ENCODE measurements around the gene HPSE. TPM values are rescaled to one million over a fixed set of nuclear protein-coding genes. Genes with fewer than 3 reads are reported as not detected.
"Not testable (repeated sequence)": the region's sequence is repeated elsewhere in the genome, so short reads cannot be mapped to it uniquely, and the experiment has no call there.

The HPSE gene
- total RNA-seq, 2 donors from 2014 or later, result 13.3 to 23.8 TPM

DNA sequence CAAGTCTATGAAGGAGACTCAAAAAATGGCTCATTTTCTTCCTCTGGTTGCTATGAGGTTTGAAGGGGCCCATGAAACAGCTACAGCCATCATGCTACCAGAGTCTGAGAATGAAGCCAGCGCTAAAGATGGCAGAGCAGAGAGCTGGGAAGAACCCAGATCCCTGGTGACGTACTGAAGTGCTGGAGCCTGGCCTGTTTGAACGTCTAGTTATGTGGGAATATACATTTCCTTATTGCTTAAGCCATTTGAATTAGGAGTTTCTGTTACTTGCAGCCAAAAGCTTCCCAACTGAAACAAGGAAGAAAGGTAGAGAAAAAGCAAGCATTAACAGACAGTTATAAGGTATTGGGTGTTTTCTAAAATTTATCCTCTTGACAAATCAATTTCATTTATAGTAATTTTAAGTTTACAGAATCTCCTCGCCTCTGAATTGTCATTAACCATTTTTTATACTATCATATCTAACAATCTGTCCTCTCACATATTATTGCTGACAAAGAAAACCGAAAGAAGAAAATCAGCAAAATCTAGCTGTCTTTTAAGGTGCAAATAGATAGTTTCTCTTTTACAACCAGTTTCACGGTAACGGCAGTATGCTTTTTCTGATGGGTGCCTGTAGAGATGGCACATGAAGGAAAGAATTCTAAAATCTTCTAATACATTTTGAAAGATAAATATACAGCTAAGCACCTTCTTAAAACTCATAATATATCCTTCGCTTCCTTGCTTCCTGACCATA, 41.2 kb downstream of the HPSE start:
- intact Hi-C loops (cut with DNase I, micrococcal nuclease), result no loop called here
- no peak for DNase-seq

DNA sequence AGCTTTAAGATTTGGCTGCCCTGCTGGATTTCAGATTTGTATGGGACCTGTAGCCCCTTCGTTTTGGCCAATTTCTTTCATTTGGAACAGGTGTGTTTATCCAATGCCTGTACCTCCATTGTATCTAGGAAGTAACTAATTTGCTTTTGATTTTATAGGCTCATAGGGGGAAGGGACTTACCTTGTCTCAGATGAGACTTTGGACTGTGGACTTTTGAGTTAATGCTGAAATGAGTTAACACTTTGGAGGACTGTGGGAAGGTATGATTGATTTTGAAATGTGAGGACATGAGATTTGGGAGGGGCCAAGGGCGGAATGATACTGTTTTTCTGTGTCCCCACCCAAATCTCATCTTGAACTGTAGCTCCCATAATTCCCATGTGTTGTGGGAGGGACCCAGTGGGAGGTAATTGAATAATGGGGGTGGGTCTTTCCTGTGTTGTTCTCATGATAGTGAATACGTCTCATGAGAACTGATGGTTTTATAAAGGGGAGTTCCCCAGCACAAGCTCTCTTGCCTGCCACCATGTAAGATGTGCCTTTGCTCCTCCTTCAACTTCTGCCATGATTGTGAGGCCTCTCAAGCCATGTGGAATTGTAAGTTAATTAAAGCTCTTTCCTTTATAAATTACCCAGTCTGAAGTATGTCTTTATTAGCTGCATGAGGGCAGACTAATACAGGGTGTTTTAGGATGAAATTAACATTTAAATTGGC, 44.4 kb downstream of the HPSE start:
- ATAC-seq, result peak; percentile 20
- DNase-seq; intact Hi-C loops (cut with DNase I, micrococcal nuclease): not testable (repeated sequence)

More for the DNA sequence above, 41.2 kb downstream of the HPSE start:
- peak; percentile 86 for ATAC-seq

DNA sequence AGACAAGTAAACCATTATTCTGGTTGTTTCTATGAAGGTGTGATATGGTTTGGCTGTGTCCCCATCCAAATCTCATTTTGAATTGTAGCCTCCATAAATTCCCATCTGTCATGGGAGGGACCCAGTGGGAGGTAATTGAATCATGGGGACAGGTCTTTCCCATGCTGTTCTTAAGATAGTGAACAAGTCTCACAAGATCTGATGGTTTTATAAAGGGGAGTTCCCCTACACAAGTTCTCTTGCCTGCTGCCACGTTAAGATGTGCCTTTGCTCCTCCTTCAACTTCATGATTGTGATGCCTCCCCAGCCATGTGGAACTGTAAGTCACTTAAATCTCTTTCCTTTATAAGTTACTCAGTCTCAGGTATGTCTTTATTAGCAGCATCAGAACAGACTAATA, 46.3 kb downstream of the HPSE start:
- DNase-seq, ATAC-seq: not testable (repeated sequence)
- intact Hi-C loops (cut with DNase I, micrococcal nuclease), result loop anchor here in 1 of 2 donors (10.0 kb wide), 1 partner anchor 824 kb away; no protein-coding TSS in a partner anchor

DNA sequence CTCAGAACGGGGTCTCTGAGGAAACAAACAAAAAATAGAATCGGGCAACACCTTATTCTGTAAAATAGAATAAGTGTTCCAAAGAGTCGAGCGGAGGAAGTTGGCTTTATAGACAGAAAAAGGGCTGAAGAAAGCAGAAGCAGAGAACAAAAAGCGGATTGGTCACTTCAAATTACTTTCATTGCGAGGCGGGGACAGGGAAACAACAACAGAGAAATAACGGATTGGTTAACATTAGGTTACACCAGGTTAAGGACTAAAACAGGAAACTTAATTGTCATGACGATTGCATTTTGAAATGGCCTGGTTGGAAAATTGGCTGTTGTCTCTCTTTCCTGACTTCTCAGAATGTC, 49.6 kb downstream of the HPSE start:
- intact Hi-C loops (cut with DNase I, micrococcal nuclease), result loop anchor here in 1 of 2 donors (10.0 kb wide), 1 partner anchor 820 kb away; no protein-coding TSS in a partner anchor
- DNase-seq (peak in 1 of 2 donors; percentile 33), ATAC-seq (peak; percentile 42)

DNA sequence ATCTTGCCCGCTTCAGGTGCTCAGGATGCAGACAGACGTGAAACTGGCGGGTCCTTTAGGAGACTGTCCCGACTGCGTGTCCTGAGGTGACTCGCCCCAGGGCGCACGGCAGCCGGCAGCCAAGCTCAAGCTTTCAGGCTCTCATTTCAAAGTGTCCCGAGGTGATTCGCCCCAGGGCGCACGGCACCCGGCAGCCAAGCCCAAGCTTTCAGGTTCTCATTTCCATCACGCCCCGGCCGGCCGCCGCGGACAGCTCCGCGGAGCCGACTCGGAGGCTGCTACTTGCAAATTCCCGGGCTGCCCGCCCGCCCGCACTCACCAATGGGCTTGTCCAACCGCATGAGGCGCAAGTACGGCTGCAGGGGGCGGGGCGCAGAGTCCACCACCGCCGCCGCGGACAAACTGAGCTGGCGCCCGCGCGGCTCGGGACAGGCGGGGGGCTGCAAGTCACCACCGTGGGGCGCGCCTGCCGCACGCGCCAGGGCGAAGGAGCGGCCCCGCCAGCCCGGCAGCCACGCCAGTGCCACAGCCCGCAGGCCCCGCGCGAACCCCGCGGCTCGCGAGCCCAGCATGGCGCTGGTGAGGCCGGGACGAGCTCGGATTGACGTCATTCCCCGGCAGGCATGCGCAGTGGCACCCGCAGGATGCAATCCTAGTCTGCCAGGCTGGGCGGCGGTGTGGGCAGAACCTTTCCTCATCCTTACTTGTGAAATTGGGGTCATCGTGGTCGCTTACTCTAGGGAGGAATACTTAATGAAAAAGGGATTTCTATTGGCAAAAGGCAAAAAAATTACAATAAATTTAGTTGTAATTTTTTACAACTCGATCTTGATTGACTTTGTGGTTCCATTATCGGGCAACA, 50.2 kb downstream of the HPSE start, which contains the start of gene COQ2:
COQ2 (minus strand) TSS at position 606 of the 862 bp plus-strand sequence; CDS start at position 572, 34 bp downstream.
- peak; percentile 96 for DNase-seq
- ATAC-seq, result peak; percentile 90
- intact Hi-C loops (cut with DNase I, micrococcal nuclease), result loop anchor here in 1 of 2 donors (10.0 kb wide), 1 partner anchor 820 kb away; no protein-coding TSS in a partner anchor

DNA sequence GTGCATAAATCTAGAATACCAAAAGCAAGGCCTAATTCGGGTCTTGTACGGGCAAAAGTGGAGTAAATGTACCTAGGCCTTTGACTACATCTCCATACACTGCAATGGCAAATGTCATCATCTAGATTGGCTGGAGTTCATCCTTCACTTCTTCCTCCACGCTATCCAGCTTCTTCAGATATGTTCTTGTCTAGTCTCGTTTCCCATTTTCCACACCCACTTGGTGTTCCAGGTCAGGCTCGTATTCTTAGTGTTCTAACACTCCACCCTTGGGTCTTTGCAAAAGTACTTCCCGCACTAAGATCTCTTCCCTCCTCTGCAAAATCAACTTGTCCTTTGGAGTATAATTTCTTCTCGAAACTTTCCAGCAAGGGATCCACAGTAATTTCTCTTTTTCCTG, 51.5 kb downstream of the HPSE start:
- no peak for DNase-seq
- intact Hi-C loops (cut with DNase I, micrococcal nuclease), result loop anchor here in 1 of 2 donors (10.0 kb wide), 1 partner anchor 818 kb away; no protein-coding TSS in a partner anchor
- ATAC-seq, result no peak

DNA sequence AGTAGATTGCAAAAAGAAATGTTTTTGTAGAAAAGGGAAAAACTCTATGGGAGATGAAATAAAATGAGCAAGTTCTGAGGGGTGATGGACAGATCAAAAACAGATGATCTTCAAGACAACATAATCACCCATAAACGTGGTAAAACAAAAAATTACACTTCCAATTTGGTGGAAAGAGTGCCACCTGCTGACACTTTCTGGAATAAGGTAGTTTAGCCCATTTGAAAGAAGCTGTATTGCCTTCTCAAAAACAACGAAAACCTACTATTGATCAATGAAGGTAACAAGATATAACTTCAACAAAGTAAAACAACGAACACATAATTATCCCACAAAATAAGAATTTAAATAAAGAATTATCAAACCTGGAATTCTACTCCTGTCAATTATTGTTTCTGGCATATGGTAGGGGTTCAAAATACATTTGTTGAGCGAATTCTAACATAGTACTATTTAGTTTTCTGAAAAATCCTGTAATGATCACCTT, 52.6 kb downstream of the HPSE start:
- peak in 1 of 2 donors; percentile 61 for DNase-seq
- intact Hi-C loops (cut with DNase I, micrococcal nuclease), result loop anchor here in 1 of 2 donors (10.0 kb wide), 1 partner anchor 817 kb away; no protein-coding TSS in a partner anchor
- no peak for ATAC-seq

DNA sequence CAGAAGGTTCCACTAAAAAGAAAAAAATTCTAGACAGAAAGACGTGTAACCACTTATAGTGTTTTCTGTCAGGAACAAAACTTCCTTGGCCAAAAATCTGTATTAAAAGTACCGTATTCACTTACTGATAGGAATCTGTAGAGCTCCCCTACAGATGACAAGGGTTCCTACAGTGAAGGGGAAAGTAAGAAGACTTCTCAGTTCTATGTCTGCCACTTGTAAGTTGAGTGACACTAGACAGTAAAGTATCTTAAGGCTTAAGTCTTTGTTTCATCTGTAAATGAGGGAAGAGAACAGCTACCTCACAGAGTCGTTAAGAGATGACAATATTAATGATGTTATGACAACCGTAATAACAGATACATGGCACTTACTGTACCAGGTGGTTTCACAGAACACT, 53.3 kb downstream of the HPSE start:
- DNase-seq (no peak), ATAC-seq (no peak)
- intact Hi-C loops (cut with DNase I, micrococcal nuclease), result loop anchor here in 1 of 2 donors (10.0 kb wide), 1 partner anchor 817 kb away; no protein-coding TSS in a partner anchor

DNA sequence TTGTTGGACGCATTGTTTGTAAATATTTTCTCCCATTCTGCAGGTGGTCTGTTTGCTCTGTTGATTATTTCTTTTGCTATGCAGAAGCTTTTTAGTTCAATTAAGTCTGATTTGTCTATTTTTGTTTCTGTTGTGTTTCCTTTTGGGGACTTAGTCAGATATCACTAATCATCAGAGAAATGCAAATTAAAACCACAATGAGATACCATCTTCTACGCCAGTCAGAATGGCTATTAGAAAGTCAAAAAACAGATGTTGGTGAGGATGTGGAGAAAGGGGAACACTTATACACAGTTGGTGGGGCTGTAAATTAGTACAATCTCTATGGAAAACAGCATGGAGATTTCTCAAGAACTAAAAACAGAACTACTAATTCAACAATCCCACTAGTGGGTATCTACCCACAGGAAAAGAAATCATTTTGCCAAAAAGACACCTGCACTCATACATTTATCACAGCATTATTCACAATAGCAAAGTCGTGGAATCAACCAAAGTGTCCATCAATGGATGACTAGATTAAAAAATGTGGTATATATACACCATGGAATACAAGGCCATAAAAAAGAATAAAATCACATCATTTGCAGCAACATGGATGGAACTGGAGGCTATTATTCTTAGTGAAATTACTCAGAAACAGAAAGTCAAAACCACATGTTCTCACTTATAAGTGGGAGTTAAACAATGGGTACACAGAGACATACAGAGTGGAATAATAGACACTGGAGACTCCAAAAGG, 58.2 kb downstream of the HPSE start:
- intact Hi-C loops (cut with DNase I, micrococcal nuclease), result no loop called here
- ATAC-seq (no peak), DNase-seq (no peak)

DNA sequence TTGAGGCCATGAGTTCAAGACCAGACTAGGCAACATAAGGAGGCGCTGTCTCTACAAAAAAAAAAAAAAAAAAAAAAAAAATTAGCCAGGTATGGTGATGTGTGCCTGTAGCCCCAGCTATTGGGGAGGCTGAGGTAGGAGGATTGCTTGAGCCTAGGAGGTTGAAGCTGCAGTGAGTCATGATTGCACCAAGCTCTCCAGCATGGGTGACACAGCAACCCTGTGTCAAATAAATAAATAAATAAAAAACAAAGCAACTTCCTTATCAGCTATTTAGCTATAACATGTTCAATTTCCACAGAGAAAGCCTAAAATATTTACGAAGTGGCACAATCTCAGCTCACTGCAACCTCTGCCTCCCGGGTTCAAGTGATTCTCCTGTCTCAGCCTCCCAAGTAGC, 60.7 kb downstream of the HPSE start:
- DNase-seq; intact Hi-C loops (cut with DNase I, micrococcal nuclease); ATAC-seq: not testable (repeated sequence)

DNA sequence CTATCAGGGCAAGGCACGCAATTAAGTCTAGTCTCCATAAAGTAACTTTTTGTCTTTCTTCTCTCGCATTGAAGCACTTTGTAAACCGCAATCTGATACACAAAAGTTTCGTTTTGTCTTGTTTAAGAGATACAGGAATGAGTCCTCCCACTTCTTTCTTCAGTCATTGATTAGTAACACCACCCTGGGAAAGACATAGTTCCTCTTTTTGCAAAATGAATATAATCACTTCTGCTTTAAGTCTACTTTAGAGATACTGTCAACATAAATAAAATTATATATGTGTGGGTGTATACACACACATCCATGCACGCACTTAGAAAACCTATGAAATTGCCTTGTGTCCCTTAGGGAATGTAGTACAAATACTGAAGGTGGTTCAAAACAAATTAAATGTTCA, 61.7 kb downstream of the HPSE start:
- no peak for ATAC-seq
- no peak for DNase-seq
- intact Hi-C loops (cut with DNase I, micrococcal nuclease), result no loop called here

DNA sequence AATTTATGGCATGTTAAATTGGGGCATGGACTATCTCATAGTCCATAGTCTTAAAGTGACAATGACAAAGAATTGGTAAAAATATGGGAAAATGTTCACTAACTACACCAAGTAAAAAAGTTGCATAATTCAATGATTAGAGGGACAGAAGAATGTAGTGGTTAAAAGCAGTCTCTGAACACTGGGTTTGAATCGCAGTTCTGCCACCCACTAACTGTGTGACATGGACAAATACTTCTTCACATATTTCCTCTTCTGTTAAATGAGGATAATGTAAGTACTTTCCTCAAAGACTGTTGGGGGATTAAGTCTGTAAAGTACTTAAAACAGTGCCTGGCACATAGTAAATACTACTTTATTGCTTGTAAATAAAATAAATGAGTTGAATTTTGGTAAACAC, 65.4 kb downstream of the HPSE start:
- no peak for ATAC-seq
- no peak for DNase-seq
- intact Hi-C loops (cut with DNase I, micrococcal nuclease), result no loop called here

DNA sequence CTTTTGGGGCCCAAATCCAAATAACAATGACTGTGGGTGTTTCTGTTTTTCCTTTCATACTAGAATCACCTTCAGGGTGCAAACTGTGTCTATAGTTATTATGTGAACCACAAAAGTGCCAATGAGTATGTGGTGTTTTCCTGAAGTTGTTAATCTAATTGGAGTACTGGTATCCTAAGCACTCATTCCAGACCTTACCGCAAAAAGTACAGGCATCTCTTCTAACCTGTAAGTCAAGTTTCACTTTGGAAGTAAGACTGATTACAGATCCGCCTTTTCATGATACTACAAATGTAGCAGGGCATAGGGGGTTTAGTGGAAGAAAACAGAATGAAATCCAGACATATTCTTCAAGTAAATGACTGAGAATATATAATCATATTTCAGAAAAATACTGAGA, 66.2 kb downstream of the HPSE start:
- intact Hi-C loops (cut with DNase I, micrococcal nuclease), result no loop called here
- DNase-seq, result no peak
- ATAC-seq, result no peak

DNA sequence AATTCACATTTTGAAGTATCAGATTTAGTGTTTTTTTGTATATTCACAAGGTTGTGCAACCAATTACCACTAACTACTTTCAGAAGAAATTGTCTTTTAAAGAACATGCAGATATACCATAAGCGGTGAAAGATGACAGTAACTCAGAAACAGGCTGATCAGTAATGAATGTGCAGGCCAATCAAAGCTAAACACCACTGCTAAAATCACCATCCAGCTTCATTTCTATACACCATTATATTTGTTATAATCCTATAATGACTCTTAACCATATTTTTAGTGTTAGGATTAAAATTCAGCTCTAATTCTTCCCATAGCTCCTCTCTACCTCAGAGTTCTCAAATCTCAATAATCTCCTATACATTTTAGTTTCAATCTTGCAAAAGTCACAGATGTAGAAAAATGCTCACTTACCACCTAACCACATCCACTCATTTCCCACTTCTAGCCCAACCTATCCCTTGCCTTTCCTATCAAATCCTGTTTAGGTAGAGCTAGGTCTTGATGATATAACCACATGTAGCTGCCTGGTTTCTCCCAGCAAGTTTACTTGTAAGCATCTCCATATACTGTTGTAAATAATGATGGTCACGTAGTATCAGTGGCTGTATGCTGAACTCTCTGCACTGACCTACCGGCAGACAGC, 66.7 kb downstream of the HPSE start:
- intact Hi-C loops (cut with DNase I, micrococcal nuclease), result no loop called here
- ATAC-seq (no peak), DNase-seq (no peak)

DNA sequence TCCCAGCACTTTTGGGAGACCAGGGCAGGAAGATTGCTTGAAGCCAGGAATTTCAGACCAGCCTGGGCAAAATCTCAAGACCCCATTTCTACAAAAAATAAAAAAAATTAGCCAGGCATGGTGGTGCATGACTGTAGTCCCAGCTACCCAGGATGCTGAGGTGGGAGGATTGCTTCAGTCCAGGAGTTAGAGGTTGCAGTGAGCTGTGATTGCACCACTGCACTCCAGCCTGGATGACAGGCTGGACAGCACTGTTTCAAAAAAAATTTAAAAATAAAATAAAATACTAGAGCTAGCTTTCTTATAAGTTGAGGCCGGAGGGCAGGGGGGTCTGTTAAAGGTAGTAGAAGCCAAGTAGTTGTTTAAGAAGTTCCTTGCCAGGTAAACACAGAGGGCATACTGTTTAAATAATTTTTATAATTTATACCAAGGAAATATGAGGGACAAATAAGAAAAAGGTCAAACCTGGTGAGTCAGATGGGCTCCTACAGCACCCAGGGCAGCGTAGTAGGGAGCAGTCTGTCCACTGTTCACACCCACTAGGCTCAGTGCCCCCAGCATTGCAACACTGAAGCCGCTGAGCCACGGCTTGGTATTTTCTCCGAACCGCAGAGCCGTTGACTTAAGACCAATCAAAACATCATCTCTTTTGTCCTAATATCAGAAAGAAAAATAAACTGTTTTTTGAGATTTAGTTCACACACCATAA, 67.4 kb downstream of the HPSE start:
- intact Hi-C loops (cut with DNase I, micrococcal nuclease), result no loop called here
- no peak for ATAC-seq

DNA sequence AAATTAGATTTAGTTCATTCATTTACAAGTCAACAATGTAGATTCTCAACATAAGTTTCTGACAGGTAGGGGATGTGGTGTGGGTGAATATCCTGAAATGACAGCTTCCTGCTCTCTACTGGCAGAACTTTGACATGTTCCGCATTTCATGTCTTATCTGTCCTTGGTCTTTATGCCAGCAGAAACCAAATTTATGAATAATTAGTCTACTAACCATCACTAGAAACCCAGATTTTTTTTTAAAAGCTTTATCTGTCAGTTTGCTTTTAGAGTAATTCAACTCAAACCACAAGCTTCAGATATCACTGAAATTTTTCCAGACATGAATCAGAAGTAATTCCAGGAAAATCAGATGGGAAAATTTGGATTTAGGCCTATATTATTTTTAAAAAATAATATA, 68.0 kb downstream of the HPSE start:
- intact Hi-C loops (cut with DNase I, micrococcal nuclease), result no loop called here
- ATAC-seq, result no peak
- DNase-seq, result no peak

More for the DNA sequence above, 67.4 kb downstream of the HPSE start:
- no peak for DNase-seq

DNA sequence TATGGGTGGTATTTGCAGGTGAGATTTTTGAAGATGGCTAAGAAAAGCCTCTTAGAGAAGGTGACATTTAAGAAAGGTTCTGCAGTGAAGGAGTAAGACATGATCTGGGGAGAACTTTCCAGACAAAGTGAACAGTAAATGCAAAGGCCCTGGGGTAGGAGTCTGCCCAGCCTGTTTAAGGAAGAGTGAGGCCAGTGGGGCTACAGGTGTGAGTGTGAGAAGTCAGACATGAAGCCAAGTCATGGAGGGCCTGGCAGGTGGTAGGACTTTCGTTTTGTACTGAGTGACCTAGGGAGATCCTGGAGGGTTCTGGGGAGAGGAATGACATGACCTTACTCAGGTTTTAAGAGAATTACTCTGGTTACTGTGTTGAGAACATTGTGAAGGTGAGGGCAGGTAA, 71.5 kb downstream of the HPSE start:
- intact Hi-C loops (cut with DNase I, micrococcal nuclease), result no loop called here
- no peak for ATAC-seq
- DNase-seq, result no peak

All from left colon (tissue), 2 donors.